ENCODE data around the gene DARS1. TPM values are rescaled to one million over a fixed set of nuclear protein-coding genes. Genes with fewer than 3 reads are reported as not detected.

The DARS1 gene
- total RNA-seq, 1 experiment from 2014 or later, result 56.7 TPM

DNA sequence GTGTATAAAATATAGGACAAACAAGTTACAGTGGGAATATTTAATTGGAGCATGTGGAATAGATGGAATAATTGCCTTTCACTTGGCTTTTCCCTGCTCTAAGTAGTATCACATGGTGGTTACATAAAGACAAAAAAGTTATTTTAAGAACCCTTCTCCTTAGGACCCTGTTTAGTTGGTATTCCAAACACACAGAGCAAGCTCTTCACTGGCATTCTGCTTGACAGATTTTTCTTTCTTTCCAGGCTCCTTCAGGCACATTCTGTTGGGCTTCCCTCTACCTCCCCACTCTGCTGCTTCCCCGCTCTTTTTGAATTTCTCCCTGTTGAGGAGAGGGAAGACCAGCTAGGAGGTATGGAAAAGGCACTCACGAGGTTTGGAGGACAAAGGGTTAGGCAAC lies 29.0 kb upstream of the DARS1 start:
- Histone ChIP-seq H3K4me1 (ENCODE audit: insufficient read depth, low read length) (no peaks in the 10 kb centered on the region), H3K27me3 (ENCODE audit: low read length) (peaks cover 10% of the 10 kb centered on the region), H3K4me3 (ENCODE audit: low read length) (no peak overlapping the region), H3K9me3 (ENCODE audit: low read length) (no peaks in the 10 kb centered on the region), H3K4me2 (ENCODE audit: low read length) (no peak overlapping the region), H4K20me1 (ENCODE audit: low read length) (no peaks in the 10 kb centered on the region), H3K79me2 (ENCODE audit: low read length) (no peaks in the 10 kb centered on the region), H3K36me3 (ENCODE audit: low read depth, low read length) (no peaks in the 10 kb centered on the region), H3K9ac (ENCODE audit: low read length) (no peak overlapping the region), H2AFZ (ENCODE audit: low read length) (no peak overlapping the region), H3K27ac (ENCODE audit: low read length) (no peak overlapping the region), H3F3A (ENCODE audit: low read length, unreplicated experiment) (no peaks in the 10 kb centered on the region), H3K9me2 (replicated peaks; ENCODE audit: low read length) (no peaks in the 10 kb centered on the region)
- ATAC-seq (no peak), DNase-seq (no peak)
- ChIA-PET CTCF (no interaction called here), POLR2A (ENCODE audit: unreplicated experiment) (no interaction called here)
- intact Hi-C loops (cut with micrococcal nuclease), result no loop called here
- TF ChIP-seq, protein P1, sequence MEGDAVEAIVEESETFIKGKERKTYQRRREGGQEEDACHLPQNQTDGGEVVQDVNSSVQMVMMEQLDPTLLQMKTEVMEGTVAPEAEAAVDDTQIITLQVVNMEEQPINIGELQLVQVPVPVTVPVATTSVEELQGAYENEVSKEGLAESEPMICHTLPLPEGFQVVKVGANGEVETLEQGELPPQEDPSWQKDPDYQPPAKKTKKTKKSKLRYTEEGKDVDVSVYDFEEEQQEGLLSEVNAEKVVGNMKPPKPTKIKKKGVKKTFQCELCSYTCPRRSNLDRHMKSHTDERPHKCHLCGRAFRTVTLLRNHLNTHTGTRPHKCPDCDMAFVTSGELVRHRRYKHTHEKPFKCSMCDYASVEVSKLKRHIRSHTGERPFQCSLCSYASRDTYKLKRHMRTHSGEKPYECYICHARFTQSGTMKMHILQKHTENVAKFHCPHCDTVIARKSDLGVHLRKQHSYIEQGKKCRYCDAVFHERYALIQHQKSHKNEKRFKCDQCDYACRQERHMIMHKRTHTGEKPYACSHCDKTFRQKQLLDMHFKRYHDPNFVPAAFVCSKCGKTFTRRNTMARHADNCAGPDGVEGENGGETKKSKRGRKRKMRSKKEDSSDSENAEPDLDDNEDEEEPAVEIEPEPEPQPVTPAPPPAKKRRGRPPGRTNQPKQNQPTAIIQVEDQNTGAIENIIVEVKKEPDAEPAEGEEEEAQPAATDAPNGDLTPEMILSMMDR (conservative IDR thresholded peaks at IDR 0.05; ENCODE audit: low read depth, low read length), result no peak
- TF ChIP-seq EZH2phosphoT487 (IDR thresholded peaks at IDR 0.05; ENCODE audit: borderline replicate concordance, low read length) (no peak), EZH2 (IDR thresholded peaks at IDR 0.05; ENCODE audit: low read length, unreplicated experiment) (no peak)
- BruUV-seq (replicated peaks), result no TSS peak

DNA sequence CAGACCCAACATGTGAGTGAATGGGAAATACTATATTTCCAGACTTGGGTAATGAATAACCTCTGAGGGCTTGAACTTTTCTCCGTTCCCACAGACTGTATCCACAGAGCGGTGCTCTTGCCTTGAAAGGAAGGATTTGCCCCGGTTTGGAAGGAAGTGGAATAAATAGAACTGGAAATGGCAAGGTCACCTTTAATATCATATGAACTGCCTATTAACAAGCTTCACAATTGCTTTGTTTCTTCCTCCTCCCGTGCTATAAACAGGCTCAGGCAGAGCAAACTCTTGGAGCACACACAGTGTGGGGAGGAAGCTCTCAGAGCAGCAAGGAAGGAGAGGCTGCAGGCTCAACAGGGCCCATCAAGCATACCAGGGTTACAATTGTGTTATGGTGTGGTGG lies 28.5 kb upstream of the DARS1 start:
- no peaks in the 10 kb centered on the region for H3K9me2 ChIP-seq (replicated peaks; ENCODE audit: low read length)
- CTCF ChIA-PET, result no interaction called here
- H3K27me3 ChIP-seq (ENCODE audit: low read length), result peaks cover 10% of the 10 kb centered on the region
- no peaks in the 10 kb centered on the region for H3K4me1 ChIP-seq (ENCODE audit: insufficient read depth, low read length)
- H3K27ac ChIP-seq (ENCODE audit: low read length), result no peak overlapping the region
- no peaks in the 10 kb centered on the region for H3K36me3 ChIP-seq (ENCODE audit: low read depth, low read length)
- H2AFZ ChIP-seq (ENCODE audit: low read length), result no peak overlapping the region
- POLR2A ChIA-PET (ENCODE audit: unreplicated experiment), result no interaction called here
- no peaks in the 10 kb centered on the region for H4K20me1 ChIP-seq (ENCODE audit: low read length)
- H3K9me3 ChIP-seq (ENCODE audit: low read length), result no peaks in the 10 kb centered on the region
- no peak overlapping the region for H3K4me3 ChIP-seq (ENCODE audit: low read length)
- TF ChIP-seq, protein P1 (conservative IDR thresholded peaks at IDR 0.05; ENCODE audit: low read depth, low read length), result no peak
- TF ChIP-seq EZH2 (IDR thresholded peaks at IDR 0.05; ENCODE audit: low read length, unreplicated experiment), result no peak
- no peak for TF ChIP-seq EZH2phosphoT487 (IDR thresholded peaks at IDR 0.05; ENCODE audit: borderline replicate concordance, low read length)
- H3K4me2 ChIP-seq (ENCODE audit: low read length), result no peak overlapping the region
- ATAC-seq, result no peak
- intact Hi-C loops (cut with micrococcal nuclease), result no loop called here
- no peak for DNase-seq
- H3F3A ChIP-seq (ENCODE audit: low read length, unreplicated experiment), result no peaks in the 10 kb centered on the region
- no peaks in the 10 kb centered on the region for H3K79me2 ChIP-seq (ENCODE audit: low read length)
- no peak overlapping the region for H3K9ac ChIP-seq (ENCODE audit: low read length)
- BruUV-seq (replicated peaks), result no TSS peak

DNA sequence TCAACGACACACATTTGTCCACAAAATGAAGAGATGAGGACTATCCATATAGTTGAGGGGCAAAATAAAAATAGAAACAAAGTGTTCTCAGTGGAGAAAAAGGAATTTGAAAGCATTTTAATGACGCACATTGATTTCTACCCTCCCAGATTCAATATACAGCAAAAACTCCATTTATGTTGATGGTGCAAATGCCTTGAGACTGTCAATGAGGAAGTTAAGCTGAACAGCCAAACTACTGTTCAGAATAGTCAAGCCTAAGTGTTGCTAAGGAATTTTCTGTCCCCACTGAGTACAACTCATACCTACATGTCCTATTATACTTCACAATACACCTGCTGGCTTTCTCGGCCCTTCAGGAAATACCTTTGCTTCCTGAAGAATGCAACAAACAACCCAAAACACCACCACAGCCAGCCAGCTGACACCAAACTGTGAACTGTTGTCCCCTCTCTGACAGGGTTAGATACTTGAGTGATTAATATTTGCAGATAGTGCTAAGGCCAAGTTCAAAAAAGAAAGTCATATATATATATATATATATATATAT lies 27.8 kb upstream of the DARS1 start:
- no peaks in the 10 kb centered on the region for H3K79me2 ChIP-seq (ENCODE audit: low read length)
- H3K4me3 ChIP-seq (ENCODE audit: low read length), result no peak overlapping the region
- no peak overlapping the region for H3K9ac ChIP-seq (ENCODE audit: low read length)
- ATAC-seq (no peak), DNase-seq (no peak)
- H2AFZ ChIP-seq (ENCODE audit: low read length), result no peak overlapping the region
- no peaks in the 10 kb centered on the region for H3K36me3 ChIP-seq (ENCODE audit: low read depth, low read length)
- no peak overlapping the region for H3K27ac ChIP-seq (ENCODE audit: low read length)
- H3K27me3 ChIP-seq (ENCODE audit: low read length), result peaks cover 10% of the 10 kb centered on the region
- no peak overlapping the region for H3K4me2 ChIP-seq (ENCODE audit: low read length)
- intact Hi-C loops (cut with micrococcal nuclease), result no loop called here
- no peaks in the 10 kb centered on the region for H3F3A ChIP-seq (ENCODE audit: low read length, unreplicated experiment)
- H3K9me2 ChIP-seq (replicated peaks; ENCODE audit: low read length), result no peaks in the 10 kb centered on the region
- TF ChIP-seq EZH2phosphoT487 (IDR thresholded peaks at IDR 0.05; ENCODE audit: borderline replicate concordance, low read length) (no peak), EZH2 (IDR thresholded peaks at IDR 0.05; ENCODE audit: low read length, unreplicated experiment) (no peak)
- TF ChIP-seq, protein P1 (conservative IDR thresholded peaks at IDR 0.05; ENCODE audit: low read depth, low read length), result no peak
- ChIA-PET CTCF (no interaction called here), POLR2A (ENCODE audit: unreplicated experiment) (no interaction called here)
- H3K9me3 ChIP-seq (ENCODE audit: low read length), result no peaks in the 10 kb centered on the region
- no peaks in the 10 kb centered on the region for H3K4me1 ChIP-seq (ENCODE audit: insufficient read depth, low read length)
- no TSS peak for BruUV-seq (replicated peaks)
- no peaks in the 10 kb centered on the region for H4K20me1 ChIP-seq (ENCODE audit: low read length)

Measured in PC-3 (cell line).